Inflammatory macrophage treated with lipopolysaccharide for 1 hour (primary cell): ENCODE measurements around the gene LCOR.

ENCODE experiments used
- DNase-seq, 2 donors: peaks; one replicate each; pipeline ENCODE4 v3.0.0-alpha.2; 2020 to 2022

LCOR gene

DNA sequence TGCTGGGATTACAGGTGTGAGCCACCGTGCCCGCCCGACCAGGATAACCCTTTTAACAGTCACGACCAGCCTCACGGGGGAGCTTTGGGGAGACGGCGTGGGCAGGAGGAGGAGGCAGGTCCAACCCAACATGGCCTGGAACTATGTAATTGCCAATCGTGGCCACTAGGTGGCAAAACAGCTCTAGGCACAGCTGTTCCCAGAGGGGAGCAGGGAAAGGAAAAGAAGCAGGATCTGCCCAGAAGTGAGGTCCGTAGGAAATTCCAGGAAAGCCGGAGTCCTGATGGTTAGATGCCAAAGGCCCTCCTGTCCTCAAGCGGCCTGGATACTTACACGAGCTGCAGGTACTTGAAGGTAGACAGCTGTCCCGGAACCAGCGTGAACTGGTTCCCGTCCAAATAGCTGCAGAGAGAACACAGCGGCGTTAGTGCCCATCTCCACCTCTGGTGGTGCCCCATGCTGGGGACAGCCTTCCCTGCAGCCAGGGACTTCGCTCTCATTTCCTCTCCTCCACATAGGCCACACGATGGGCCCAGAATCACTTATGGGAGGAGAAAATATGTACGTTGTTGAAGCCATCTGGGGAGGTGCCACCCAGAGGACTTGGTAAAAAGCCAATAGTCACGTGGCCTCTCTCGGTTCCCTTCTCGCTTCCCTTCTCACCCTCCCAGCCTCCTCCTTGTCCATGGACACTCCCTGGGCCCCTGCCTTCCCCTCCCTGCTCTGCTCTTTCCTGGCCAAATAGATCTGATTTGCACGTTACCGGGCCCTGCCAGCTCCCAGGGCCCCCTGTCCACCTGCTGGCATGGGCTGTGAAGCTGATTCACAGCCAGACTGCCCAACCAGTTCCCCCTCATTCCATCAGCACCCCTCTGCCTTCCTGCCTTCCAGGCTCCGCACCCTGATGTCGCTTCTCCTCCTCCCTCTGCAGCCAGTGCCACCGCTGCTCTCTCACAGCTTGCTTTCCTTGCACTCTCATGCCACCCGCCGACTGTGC, 205.6 kb downstream of the LCOR start:
- peak; percentile 64 to 94 for DNase-seq

DNA sequence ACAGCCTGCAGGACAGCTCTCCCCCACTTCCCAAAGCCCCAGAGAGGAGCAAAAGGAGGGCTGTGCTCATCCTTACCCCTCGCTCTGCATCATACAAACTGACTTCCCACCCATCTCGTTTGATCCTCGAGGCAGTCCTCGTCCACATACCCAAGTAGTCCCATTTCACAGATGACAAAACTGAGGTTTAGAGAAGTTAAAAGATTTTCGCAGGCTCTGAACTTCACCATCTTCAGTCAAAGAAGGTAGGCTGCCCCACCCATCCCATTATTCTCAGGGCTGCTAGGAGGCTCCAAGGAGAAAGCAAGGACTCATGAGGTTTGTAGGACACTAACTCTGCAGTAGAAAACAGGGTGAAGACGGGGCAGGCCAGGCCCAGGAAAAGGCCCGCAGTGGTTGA, 206.6 kb downstream of the LCOR start:
- DNase-seq = no peak

DNA sequence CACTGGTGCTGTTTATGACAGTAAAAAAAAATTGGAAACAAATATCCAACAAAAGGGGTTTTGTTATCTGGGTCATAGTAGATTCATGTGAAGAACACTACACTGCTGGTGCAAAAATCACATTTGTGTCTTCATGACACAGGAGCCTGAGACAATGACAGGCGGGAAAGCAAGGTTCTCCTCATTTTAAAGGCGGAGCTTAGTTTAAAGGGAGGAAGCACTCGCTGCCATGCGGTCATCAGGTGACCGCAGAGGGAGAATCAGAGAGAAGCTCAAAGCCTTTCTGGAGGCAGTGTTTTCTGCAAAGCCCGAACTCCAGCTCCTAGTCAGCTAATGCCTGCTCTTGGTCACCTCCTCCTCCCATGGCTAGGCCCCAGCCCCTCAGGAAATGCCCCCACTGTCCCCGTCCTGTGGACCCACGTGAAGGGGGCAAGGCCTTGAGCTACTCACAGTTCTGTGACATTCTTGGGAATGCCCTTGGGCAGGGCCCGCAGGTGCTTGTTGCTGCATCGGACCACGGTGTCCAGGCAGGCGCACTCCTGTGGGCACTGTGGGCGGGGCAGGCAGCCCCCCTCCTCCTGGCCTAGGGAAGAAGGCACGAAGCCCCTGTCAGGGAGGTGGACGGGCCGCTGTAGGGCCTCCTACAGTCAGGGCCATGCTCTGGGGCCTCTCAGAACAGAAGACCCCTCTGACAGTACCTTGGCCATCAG, 207.6 kb downstream of the LCOR start:
- no peak for DNase-seq

DNA sequence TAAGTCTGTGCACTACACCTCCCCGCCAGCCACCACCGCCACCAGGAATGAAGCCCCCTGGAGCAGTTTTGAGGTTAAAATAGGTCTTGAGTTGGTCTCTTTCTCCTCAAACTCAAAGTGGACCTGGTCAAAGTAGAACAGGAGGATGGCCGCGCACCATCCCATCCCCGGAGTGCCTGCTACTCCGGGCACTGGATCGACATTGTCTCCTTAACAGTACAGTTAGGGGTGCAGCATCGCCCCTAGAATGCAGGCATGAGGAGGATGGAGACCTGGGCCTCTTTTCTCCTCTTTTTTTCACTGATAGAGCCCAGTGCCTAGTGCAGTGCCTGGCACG, 208.1 kb downstream of the LCOR start:
- no peak for DNase-seq

DNA sequence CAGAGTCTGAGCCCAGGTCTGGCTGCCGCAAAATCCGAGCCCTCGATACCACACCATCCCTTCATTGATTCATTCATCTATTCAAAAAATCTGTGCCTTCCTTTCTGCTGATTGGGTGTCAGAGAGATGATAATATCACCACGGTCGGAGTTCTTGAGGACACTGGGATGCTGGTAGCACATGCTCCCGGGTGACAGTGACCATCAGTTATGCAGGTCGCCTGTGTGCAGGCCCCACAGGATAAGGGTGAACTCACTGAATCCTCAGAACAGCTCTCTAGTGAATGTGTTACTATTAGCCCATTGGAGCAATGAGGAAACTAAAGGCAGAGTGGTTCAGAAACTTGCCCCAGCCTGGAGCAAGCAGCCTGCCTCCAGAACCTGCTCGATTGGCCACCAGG, 208.6 kb downstream of the LCOR start:
- no peak for DNase-seq

DNA sequence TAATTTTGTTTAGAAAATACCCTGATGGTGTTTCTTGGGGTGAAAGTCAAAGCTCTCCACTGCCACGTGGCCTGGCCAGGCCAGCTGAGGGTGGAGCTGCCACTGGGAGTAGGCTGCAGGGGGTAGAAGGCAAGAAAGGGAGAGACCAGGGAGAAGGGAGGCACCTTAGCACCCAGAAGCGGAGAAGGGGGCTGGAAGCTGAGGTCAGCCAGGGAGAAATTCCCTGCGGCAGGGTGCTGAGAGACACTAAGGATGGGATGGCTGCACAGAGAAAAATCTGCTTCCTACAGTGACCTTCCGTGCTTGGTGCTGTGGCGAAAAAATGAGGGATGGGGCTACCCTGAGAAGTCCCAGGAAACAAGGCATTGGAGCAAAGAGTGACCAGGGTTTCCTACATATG, 210.0 kb downstream of the LCOR start:
- DNase-seq = no peak

DNA sequence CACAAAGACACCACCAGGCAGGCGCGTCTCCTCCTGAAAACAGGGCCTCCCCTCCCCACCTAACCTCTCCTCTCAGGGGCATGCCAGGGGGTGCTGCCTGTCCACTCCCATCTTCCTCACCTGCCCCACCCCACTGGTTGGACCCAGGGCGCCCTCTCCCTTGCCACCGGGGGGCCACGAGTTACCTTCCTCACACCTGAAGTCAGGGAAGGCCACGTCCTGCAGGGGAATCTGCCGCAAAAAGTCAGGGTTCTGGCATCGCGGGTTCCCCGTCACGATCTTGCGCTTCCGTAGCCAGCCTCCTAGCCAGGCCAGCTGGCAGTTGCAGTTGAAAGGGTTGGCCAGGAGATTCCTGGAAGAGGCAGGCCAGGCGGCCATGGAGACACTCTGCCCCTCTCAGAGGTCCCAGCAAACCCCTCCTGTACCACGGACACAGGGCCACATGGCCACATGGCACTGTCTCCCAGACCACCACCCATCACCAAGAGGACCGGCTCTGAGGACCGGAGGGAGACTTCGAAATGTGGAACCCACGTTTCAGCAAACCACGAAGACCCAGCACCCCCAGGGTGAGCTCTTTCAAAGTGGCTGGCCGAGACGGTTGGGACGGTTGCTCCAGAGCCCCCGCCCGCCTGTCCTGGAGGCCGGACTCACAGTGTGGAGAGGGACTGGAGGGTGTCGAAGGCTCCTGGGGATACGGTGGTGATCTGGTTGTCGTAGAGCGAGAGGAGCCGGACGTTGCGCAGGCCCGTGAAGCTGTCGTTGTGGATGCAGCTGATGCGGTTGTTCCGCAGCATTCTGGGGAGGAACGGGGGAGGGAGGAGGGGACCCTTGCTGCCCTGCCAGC, 210.8 kb downstream of the LCOR start:
- DNase-seq = no peak

DNA sequence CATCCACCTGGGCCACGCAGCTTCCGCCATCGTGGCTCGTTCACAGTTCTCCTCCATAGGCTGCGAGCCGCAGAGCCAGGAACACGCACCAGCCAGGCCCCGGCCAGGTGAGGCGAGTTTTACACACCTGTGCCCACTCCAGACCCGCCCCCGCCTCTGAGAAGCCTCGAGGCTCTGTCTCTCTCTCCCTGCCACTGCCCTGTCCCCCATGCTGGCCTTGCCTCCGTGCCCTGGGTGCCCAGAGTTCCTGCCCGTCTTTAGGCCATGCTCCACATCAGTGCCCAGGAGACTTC, 211.4 kb downstream of the LCOR start:
- DNase-seq = no peak
